ENCODE measurements around the gene NGEF. TPM values are rescaled to one million over a fixed set of nuclear protein-coding genes. Genes with fewer than 3 reads are reported as not detected.

The NGEF gene
- total RNA-seq, 1 experiment from 2014 or later, result 5.4 TPM

DNA sequence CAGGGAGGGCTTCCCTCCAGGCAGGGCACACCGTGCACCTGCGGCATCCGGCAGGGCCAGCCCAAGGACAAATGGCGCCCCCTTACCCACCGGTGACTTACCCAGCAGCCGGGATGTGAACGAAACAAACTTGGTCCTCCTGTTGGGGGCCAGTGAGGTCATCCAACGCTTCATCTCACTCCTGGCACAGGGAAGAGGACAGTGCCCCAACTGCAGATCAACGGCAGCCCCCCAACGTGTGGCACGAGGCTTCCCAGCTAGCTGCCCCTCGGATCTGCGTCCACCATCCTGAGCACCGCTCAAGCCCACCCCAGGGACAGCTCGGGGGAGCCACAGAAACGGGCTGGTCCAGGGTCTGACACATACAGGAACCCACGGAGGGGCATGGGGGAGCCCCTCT is 131.0 kb downstream of the NGEF start:
- DNase-seq (ENCODE audit: low spot score) (no peak), ATAC-seq (no peak)
- POLR2A ChIA-PET, result no interaction called here
- no peak for TF ChIP-seq NFATC4 (CRISPR knock-in tag; IDR thresholded peaks at IDR 0.05)
- TF ChIP-seq ZBTB21 (CRISPR knock-in tag; IDR thresholded peaks at IDR 0.05; ENCODE audit: borderline replicate concordance), result no peak
- TF ChIP-seq, protein P1, sequence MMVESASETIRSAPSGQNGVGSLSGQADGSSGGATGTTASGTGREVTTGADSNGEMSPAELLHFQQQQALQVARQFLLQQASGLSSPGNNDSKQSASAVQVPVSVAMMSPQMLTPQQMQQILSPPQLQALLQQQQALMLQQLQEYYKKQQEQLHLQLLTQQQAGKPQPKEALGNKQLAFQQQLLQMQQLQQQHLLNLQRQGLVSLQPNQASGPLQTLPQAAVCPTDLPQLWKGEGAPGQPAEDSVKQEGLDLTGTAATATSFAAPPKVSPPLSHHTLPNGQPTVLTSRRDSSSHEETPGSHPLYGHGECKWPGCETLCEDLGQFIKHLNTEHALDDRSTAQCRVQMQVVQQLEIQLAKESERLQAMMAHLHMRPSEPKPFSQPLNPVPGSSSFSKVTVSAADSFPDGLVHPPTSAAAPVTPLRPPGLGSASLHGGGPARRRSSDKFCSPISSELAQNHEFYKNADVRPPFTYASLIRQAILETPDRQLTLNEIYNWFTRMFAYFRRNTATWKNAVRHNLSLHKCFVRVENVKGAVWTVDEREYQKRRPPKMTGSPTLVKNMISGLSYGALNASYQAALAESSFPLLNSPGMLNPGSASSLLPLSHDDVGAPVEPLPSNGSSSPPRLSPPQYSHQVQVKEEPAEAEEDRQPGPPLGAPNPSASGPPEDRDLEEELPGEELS (CRISPR knock-in tag; IDR thresholded peaks at IDR 0.05), result no peak
- no peak for TF ChIP-seq ZNF416 (CRISPR knock-in tag; IDR thresholded peaks at IDR 0.05)
- no peak for TF ChIP-seq MXD4 (CRISPR knock-in tag; IDR thresholded peaks at IDR 0.05; ENCODE audit: borderline replicate concordance)
- TF ChIP-seq FOXJ3 (CRISPR knock-in tag; IDR thresholded peaks at IDR 0.05; ENCODE audit: borderline replicate concordance), result no peak
- TF ChIP-seq, protein P2, sequence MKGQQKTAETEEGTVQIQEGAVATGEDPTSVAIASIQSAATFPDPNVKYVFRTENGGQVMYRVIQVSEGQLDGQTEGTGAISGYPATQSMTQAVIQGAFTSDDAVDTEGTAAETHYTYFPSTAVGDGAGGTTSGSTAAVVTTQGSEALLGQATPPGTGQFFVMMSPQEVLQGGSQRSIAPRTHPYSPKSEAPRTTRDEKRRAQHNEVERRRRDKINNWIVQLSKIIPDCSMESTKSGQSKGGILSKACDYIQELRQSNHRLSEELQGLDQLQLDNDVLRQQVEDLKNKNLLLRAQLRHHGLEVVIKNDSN (CRISPR knock-in tag; IDR thresholded peaks at IDR 0.05), result no peak
- TF ChIP-seq ZNF219 (CRISPR knock-in tag; IDR thresholded peaks at IDR 0.05; ENCODE audit: borderline replicate concordance), result no peak
- no peak for TF ChIP-seq SOX15 (CRISPR knock-in tag; IDR thresholded peaks at IDR 0.05)
- TF ChIP-seq ZNF396 (CRISPR knock-in tag; IDR thresholded peaks at IDR 0.05; ENCODE audit: borderline replicate concordance), result no peak
- TF ChIP-seq, protein P3, sequence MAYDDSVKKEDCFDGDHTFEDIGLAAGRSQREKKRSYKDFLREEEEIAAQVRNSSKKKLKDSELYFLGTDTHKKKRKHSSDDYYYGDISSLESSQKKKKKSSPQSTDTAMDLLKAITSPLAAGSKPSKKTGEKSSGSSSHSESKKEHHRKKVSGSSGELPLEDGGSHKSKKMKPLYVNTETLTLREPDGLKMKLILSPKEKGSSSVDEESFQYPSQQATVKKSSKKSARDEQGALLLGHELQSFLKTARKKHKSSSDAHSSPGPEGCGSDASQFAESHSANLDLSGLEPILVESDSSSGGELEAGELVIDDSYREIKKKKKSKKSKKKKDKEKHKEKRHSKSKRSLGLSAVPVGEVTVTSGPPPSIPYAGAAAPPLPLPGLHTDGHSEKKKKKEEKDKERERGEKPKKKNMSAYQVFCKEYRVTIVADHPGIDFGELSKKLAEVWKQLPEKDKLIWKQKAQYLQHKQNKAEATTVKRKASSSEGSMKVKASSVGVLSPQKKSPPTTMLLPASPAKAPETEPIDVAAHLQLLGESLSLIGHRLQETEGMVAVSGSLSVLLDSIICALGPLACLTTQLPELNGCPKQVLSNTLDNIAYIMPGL (CRISPR knock-in tag; IDR thresholded peaks at IDR 0.05), result no peak
- TF ChIP-seq ZNF671 (CRISPR knock-in tag; IDR thresholded peaks at IDR 0.05), result no peak
- TF ChIP-seq MYBL2 (CRISPR knock-in tag; IDR thresholded peaks at IDR 0.05), result no peak
- TF ChIP-seq FOXK1 (CRISPR knock-in tag; IDR thresholded peaks at IDR 0.05), result no peak
- TF ChIP-seq, protein P4, sequence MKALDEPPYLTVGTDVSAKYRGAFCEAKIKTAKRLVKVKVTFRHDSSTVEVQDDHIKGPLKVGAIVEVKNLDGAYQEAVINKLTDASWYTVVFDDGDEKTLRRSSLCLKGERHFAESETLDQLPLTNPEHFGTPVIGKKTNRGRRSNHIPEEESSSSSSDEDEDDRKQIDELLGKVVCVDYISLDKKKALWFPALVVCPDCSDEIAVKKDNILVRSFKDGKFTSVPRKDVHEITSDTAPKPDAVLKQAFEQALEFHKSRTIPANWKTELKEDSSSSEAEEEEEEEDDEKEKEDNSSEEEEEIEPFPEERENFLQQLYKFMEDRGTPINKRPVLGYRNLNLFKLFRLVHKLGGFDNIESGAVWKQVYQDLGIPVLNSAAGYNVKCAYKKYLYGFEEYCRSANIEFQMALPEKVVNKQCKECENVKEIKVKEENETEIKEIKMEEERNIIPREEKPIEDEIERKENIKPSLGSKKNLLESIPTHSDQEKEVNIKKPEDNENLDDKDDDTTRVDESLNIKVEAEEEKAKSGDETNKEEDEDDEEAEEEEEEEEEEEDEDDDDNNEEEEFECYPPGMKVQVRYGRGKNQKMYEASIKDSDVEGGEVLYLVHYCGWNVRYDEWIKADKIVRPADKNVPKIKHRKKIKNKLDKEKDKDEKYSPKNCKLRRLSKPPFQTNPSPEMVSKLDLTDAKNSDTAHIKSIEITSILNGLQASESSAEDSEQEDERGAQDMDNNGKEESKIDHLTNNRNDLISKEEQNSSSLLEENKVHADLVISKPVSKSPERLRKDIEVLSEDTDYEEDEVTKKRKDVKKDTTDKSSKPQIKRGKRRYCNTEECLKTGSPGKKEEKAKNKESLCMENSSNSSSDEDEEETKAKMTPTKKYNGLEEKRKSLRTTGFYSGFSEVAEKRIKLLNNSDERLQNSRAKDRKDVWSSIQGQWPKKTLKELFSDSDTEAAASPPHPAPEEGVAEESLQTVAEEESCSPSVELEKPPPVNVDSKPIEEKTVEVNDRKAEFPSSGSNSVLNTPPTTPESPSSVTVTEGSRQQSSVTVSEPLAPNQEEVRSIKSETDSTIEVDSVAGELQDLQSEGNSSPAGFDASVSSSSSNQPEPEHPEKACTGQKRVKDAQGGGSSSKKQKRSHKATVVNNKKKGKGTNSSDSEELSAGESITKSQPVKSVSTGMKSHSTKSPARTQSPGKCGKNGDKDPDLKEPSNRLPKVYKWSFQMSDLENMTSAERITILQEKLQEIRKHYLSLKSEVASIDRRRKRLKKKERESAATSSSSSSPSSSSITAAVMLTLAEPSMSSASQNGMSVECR (CRISPR knock-in tag; IDR thresholded peaks at IDR 0.05; ENCODE audit: borderline replicate concordance), result no peak
- TF ChIP-seq CREB1 (CRISPR knock-in tag; IDR thresholded peaks at IDR 0.05), result no peak
- peaks cover 17% of the 10 kb centered on the region for H3K27me3 Mint-ChIP-seq (ENCODE audit: low read depth)
- no peak overlapping the region for H3K4me3 Mint-ChIP-seq
- H3K27ac Mint-ChIP-seq, result no peak overlapping the region
- CTCF ChIA-PET, result interaction anchor here (1.6 kb wide), 1 partner anchor 147 kb away, joined by 6 read pairs; no protein-coding TSS in a partner anchor
- no peaks in the 10 kb centered on the region; the same call in 1 of the 2 replicates for H3K4me1 Mint-ChIP-seq
- no peaks in the 10 kb centered on the region for H3K36me3 Mint-ChIP-seq
- H3K9me3 Mint-ChIP-seq, result no peaks in the 10 kb centered on the region

DNA sequence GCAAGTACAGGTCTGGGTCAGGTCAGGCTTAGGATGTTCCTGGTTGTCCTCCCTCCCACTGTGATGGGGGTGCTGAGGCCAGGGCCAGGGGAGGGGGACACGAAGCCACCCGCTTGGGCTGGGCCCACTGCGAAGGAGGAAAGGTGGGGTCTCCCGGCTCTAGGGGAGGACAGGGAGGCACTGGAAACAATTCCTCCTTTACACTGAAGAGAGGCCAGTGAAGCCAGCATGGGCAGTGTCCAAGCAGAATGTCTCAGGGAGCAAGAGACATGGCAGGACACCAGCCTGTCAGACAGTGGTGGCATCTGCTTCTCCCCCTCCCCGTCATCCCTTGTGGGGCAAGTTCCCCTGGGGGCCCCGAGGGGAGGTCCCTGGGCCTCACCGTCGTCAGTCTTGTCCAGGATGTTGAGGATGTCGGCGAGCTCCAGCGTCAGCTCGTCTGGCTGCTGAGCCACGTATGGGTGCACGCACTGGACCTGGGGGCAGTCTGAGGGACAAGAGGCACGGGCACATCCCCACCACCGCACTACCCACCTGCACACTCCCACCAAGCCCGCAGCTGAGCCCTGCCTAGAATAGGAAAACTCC is 132.2 kb downstream of the NGEF start:
- no peaks in the 10 kb centered on the region for H3K9me3 Mint-ChIP-seq
- CTCF ChIA-PET, result interaction anchor here (1.5 to 1.6 kb wide), 3 partner anchors 10 to 179 kb away, joined by 4 to 6 read pairs (median 5); partner anchors contain the start of gene INPP5D
- H3K27ac Mint-ChIP-seq, result no peak overlapping the region
- DNase-seq (ENCODE audit: low spot score) (no peak), ATAC-seq (no peak)
- POLR2A ChIA-PET, result no interaction called here
- H3K4me3 Mint-ChIP-seq, result no peak overlapping the region
- peaks cover 19% of the 10 kb centered on the region for H3K27me3 Mint-ChIP-seq (ENCODE audit: low read depth)
- no peaks in the 10 kb centered on the region for H3K36me3 Mint-ChIP-seq
- no peaks in the 10 kb centered on the region for H3K4me1 Mint-ChIP-seq
- no peak for TF ChIP-seq TEAD4 (CRISPR knock-in tag; IDR thresholded peaks at IDR 0.05)
- TF ChIP-seq TP53 (CRISPR knock-in tag; IDR thresholded peaks at IDR 0.05), result no peak
- no peak for TF ChIP-seq CREB1 (CRISPR knock-in tag; IDR thresholded peaks at IDR 0.05)
- TF ChIP-seq FOXP1 (CRISPR knock-in tag; IDR thresholded peaks at IDR 0.05; ENCODE audit: borderline replicate concordance), result no peak
- TF ChIP-seq, protein P3 (CRISPR knock-in tag; IDR thresholded peaks at IDR 0.05), result no peak
- TF ChIP-seq, protein P5, sequence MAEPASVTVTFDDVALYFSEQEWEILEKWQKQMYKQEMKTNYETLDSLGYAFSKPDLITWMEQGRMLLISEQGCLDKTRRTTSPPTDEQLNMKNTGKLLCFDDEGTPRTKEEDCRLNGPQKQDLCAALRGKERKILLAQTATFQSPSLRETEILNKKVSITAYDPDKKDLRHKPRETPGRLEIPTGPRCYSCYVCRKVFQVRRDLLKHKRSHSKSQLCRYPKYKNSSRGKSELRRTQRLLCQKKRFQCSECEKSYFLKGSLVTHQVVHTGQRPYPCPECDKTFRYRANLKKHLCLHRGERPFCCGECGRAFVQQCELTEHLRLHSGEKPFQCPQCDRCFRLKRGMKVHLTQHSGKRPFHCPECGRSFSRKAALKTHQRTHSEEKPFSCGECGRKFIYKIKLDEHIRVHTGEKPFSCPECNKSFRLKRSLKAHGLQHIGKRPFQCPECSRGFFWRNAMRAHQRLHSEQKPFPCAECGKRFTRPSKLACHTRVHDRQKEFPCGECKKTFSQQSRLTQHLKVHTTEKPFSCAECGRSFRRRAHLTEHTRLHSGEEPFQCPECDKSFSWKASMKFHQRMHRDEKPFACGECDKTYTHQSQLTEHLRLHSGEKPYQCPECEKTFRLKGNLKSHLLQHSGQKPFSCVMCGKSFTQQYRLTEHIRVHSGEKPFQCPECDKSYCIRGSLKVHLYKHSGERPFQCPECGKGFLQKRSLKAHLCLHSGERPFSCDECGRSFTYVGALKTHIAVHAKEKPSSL (CRISPR knock-in tag; conservative IDR thresholded peaks at IDR 0.05), result no peak
- no peak for TF ChIP-seq ZNF317 (CRISPR knock-in tag; IDR thresholded peaks at IDR 0.05; ENCODE audit: borderline replicate concordance, low read depth)
- TF ChIP-seq, protein P6, sequence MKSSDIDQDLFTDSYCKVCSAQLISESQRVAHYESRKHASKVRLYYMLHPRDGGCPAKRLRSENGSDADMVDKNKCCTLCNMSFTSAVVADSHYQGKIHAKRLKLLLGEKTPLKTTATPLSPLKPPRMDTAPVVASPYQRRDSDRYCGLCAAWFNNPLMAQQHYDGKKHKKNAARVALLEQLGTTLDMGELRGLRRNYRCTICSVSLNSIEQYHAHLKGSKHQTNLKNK (CRISPR knock-in tag; IDR thresholded peaks at IDR 0.05), result no peak
